Activated CD4-positive, alpha-beta T cell treated with anti-CD3 and anti-CD28 coated beads, Interleukin-2, amount 50 U/mL, for 1 hour (primary cell): ENCODE measurements around the gene APP.

Experiments
- DNase-seq: peaks from one replicate; pipeline ENCODE4 v3.0.0-alpha.2; 2020

The APP gene

GRCh38 chr21:26125433-26126167 is 45.0 kb downstream of the APP start:
- no peak for DNase-seq

- no peak for DNase-seq
Observed at GRCh38 chr21:26124896-26125295, 45.7 kb downstream of the APP start.

GRCh38 chr21:26124421-26124833 is 46.1 kb downstream of the APP start:
- DNase-seq, result no peak

GRCh38 chr21:26123012-26123411 is 47.6 kb downstream of the APP start:
- no peak for DNase-seq

GRCh38 chr21:26120828-26121227 is 49.7 kb downstream of the APP start:
- DNase-seq, result no peak

- no peak for DNase-seq
Observed at GRCh38 chr21:26119906-26120305, 50.7 kb downstream of the APP start.

- DNase-seq, result no peak
Observed at GRCh38 chr21:26118938-26119540, 51.5 kb downstream of the APP start.

GRCh38 chr21:26117972-26118367 is 52.6 kb downstream of the APP start:
- DNase-seq, result no peak

- DNase-seq, result no peak
Observed at GRCh38 chr21:26117324-26117971, 53.1 kb downstream of the APP start.

GRCh38 chr21:26116456-26117011 is 54.0 kb downstream of the APP start:
- no peak for DNase-seq

GRCh38 chr21:26115899-26116298 is 54.7 kb downstream of the APP start:
- no peak for DNase-seq

- DNase-seq, result no peak
Observed at GRCh38 chr21:26115305-26115704, 55.3 kb downstream of the APP start.

GRCh38 chr21:26112975-26113374 is 57.6 kb downstream of the APP start:
- DNase-seq, result no peak

- DNase-seq, result no peak
Observed at GRCh38 chr21:26112127-26112742, 58.3 kb downstream of the APP start.

GRCh38 chr21:26110715-26111114 is 59.9 kb downstream of the APP start:
- no peak for DNase-seq

- no peak for DNase-seq
Observed at GRCh38 chr21:26107429-26107828, 63.1 kb downstream of the APP start.

- no peak for DNase-seq
Observed at GRCh38 chr21:26106562-26106961, 64.0 kb downstream of the APP start.

- DNase-seq, result no peak
Observed at GRCh38 chr21:26105819-26106218, 64.8 kb downstream of the APP start.

GRCh38 chr21:26100573-26100972 is 70.0 kb downstream of the APP start:
- DNase-seq, result no peak

- no peak for DNase-seq
Observed at GRCh38 chr21:26099610-26100219, 70.9 kb downstream of the APP start.

- DNase-seq, result no peak
Observed at GRCh38 chr21:26098772-26099397, 71.7 kb downstream of the APP start.

- no peak for DNase-seq
Observed at GRCh38 chr21:26097475-26097874, 73.1 kb downstream of the APP start.
